Mononuclear cell (primary cell): ENCODE measurements around the gene LILRB2. TPM values are rescaled to one million over a fixed set of nuclear protein-coding genes. Genes with fewer than 3 reads are reported as not detected.

Experiments used
- total RNA-seq: library from RNA; depleted of rRNA; stranded (reverse); fragments of >200 nt; gene quantifications from one replicate; pipeline ENCODE4 v1.2.3, GENCODE V29; 2012

Gene LILRB2
- total RNA-seq, 1 donor: 27.3 TPM

Other genes with a start within 250 kb of the LILRB2 start
- 12.4 TPM for gene VSTM1, start 217.2 kb downstream of the LILRB2 start, total RNA-seq
- gene TARM1, start 199.7 kb downstream of the LILRB2 start, total RNA-seq: 0.21 TPM
- 8.7 TPM for gene OSCAR, start 180.3 kb downstream of the LILRB2 start, total RNA-seq
- 6.9 TPM for gene NDUFA3, start 178.3 kb downstream of the LILRB2 start, total RNA-seq
- 5.7 TPM for gene TFPT, start 165.5 kb downstream of the LILRB2 start, total RNA-seq
- gene PRPF31, start 165.4 kb downstream of the LILRB2 start, total RNA-seq: 27.8 TPM
- gene CNOT3, start 143.3 kb downstream of the LILRB2 start, total RNA-seq: 8.1 TPM
- gene LENG1, start 121.4 kb downstream of the LILRB2 start, total RNA-seq: 11.9 TPM
- 0.31 TPM for gene TMC4, start 108.0 kb downstream of the LILRB2 start, total RNA-seq
- gene MBOAT7, start 91.5 kb downstream of the LILRB2 start, total RNA-seq: 30.3 TPM
- gene TSEN34, start 89.8 kb downstream of the LILRB2 start, total RNA-seq: 15.5 TPM
- 2,589 TPM for gene RPS9, start 80.3 kb downstream of the LILRB2 start, total RNA-seq
- 51.4 TPM for gene LILRB3, start 58.1 kb downstream of the LILRB2 start, total RNA-seq
- 16.9 TPM for gene LILRA6, start 38.3 kb downstream of the LILRB2 start, total RNA-seq
- 0.10 TPM for gene LILRB5, start 23.8 kb downstream of the LILRB2 start, total RNA-seq
- 191 TPM for gene LILRA5, start 32.1 kb upstream of the LILRB2 start, total RNA-seq
- 4.0 TPM for gene LILRA4, start 58.1 kb upstream of the LILRB2 start, total RNA-seq
- gene LAIR1, start 83.8 kb upstream of the LILRB2 start, total RNA-seq: 40.7 TPM
- gene TTYH1, start 134.4 kb upstream of the LILRB2 start, total RNA-seq: 0.31 TPM
- gene LENG8, start 168.1 kb upstream of the LILRB2 start, total RNA-seq: 123 TPM
- 3.3 TPM for gene LENG9, start 182.7 kb upstream of the LILRB2 start, total RNA-seq
- not detected for gene CDC42EP5, start 192.2 kb upstream of the LILRB2 start, total RNA-seq
- 2.8 TPM for gene LAIR2, start 221.7 kb upstream of the LILRB2 start, total RNA-seq